HG02763 (cell line): Measurements from ENCODE around the gene NEDD1.

Experiments
- ATAC-seq: cut with Tn5 transposase; IDR thresholded peaks from one replicate; pipeline ENCODE4 v1.9.1; 2021; ENCODE audit warnings: mild to moderate bottlenecking, moderate library complexity; ENCODE audit not compliant: unreplicated experiment

NEDD1 gene, protein sequence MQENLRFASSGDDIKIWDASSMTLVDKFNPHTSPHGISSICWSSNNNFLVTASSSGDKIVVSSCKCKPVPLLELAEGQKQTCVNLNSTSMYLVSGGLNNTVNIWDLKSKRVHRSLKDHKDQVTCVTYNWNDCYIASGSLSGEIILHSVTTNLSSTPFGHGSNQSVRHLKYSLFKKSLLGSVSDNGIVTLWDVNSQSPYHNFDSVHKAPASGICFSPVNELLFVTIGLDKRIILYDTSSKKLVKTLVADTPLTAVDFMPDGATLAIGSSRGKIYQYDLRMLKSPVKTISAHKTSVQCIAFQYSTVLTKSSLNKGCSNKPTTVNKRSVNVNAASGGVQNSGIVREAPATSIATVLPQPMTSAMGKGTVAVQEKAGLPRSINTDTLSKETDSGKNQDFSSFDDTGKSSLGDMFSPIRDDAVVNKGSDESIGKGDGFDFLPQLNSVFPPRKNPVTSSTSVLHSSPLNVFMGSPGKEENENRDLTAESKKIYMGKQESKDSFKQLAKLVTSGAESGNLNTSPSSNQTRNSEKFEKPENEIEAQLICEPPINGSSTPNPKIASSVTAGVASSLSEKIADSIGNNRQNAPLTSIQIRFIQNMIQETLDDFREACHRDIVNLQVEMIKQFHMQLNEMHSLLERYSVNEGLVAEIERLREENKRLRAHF

DNA sequence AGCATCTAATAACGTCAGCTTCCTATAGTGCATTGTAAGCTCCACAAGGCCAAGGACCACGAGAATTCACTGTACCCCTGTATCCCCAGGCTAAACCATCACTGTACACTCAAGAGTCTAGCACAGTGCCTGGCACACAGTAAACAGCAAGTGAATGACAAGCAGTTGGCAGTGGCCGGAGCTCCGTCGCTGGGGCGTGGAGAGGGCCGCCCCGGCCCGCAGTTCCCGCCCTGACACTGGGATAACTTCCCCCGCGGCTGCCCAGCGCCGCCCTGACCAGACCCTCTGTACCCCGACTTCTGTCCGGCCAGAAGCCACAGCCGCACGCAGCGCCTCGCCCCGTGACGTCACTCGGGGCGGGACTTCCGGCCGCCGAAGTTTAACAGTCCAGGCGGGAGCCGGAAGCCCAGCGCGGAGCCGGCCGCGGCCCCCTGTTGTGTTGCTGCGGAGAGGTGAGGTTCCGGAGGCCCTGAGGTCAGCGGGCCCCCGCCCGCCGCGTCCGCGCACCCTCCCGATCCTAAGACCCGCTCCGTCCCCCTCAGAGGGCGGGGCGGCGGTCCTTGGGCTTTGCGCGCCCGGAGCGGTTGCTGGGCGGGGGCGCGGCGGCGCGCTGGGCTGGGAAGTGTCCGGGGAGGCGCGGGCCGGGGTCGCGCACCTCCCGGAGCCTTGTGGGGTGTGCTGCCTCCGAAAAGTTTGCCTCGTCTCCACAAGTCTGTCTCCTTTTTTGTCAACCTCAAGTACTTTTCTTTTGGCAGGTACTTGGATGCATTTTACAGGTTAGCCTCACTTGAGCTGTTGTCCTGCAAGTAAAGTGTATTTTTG is at the start of gene NEDD1:
Gene NEDD1 (plus strand): TSS at position 409 of the 822 bp plus-strand sequence. CDS start 2,503 bp downstream, outside the sequence.
- ATAC-seq = peak; percentile 95

DNA sequence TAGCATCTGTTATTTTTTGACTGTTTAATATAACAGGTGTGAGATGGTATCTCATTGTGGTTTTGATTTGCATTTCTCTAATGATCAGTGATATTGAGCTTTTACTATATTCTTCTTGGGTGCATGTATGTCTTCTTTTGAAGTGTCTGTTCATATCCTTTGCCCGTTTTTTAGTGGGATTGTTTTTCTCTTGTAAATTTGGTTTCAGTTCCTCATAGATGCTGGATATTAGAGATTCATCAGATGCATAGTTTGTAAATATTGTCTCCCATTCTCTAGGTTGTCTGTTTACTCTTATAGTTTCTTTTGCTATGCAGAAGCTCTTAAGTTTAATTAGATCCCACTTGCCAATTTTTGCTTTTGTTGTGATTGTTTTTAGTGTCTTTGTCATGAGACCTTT is 48.9 kb upstream of the NEDD1 start:
- no peak for ATAC-seq

DNA sequence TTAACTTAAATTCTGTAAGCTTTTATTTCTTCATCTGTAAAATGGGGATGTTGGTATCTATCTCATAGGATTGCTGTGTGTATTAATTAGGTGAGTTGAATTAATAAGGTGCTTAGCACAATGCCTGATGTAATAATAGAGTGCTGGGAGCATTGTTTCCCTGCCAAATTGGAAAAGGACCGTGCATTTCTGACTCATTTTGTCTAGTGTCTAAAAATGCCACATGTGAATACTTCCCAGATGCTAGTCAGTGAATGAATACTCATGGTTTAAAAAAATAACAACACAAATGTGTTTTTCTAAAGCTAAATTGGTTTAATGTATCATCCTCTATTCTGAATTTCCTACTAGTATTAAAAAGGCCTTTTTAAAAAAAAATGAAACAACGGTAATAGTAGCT is 45.4 kb upstream of the NEDD1 start:
- ATAC-seq = no peak

DNA sequence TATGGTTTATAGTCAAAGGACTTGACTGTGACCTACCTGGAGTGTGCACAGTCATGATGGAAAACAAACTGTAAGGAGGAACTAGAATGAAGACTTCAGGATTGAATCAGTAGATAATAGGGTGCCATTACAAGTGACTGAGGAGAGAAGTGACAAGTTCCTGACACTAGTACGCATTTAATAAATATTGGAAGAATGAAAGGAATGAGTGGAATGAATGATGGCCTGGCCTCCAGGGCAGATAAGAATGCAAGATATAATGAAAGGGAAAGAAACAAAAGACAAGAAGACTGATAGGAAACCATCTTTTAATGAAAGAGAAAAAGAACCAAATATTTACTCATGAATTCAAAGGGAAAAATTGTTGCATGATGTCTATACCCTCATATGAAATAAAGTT is 44.7 kb upstream of the NEDD1 start:
- no peak for ATAC-seq

DNA sequence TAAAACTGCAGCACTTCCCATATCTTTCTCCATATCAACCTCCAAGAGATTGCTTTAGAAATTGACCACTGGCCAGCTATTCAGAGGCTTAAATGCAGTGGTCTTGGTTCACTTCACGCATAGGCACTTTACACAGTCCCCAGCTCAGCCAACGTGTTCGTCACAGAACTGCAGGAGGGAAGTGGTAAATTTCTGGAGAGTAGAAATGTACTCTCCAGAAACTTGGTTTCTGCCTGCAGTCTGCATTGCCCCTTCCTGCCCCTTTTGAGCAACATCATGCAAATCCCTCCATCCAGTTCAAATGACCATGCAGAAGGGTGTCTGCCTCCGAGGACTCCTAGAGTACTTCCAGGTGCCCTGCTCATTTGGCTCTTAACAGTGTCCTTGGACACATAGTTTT is 42.7 kb upstream of the NEDD1 start:
- no peak for ATAC-seq

DNA sequence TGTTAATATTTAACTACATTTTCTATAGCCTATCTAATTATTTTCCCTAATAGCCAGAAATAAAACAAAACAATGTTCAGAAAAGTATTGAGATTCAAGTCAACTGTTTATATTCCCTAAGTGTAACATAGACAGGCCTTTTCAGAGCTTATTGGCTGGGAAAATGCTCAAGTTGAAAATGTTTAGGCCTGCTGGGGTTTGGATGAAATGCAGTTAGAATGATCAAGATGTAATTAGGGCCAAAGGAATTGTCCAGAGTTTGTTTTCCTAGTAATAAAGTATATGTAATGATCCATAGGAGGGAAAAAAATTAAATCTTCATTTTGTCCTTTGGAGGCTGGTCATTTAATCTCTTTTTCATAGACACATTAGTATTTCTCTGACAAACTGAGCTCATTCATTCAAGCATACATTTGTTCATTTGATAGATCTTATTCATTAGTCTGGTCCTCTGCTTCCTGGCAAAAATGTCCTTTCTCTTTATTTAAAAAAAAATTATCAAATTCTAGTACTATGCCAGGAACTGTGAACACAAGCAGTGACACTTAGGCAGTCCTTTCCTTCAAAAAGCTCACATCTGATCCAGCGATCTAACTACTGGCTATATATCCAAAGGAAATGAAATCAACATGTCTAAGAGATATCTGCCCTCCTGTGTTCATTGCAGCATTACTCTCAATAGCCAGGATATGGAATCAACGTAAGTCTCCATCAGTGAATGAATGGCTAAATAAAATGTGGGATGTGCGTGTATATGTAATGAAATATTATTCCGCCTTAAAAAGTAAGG is 40.1 kb upstream of the NEDD1 start:
- ATAC-seq = no peak

DNA sequence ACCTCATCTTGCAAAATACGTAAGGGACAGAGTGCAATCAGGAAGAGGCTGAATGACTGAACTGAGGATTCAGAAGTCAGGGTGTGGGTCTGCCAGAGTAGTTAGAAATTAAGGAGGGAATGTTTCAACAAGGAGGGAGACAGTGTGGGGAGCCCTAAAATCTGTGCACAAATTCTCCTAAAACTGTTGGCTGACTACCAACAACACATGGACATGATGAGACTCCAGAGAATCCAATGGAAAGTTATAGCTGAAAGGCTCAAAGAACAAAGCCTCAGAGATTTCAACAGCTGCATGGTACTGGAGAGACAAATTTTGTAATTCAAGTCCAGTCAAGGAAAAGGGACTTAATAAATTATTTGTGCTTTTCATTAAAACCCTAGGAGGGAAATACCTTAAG is 36.1 kb upstream of the NEDD1 start:
- ATAC-seq = no peak

DNA sequence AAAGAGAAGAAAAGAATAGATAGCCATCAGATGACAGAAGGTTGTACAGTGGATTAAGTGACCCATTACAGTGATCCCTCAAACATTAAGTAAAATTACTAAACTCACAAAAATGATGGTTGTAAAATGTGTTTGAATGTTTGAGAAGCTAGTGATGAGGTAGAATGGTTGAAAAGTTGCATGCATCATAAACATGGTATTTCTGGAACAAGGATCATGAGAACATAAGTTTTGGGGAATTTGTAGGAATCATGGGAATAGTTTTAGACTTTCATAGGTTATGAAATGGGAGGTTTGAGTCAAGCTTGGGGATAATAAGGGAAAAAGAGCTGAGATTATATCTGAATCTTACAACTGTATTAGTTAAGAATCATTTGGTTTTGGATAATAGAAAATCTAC is 34.1 kb upstream of the NEDD1 start:
- no peak for ATAC-seq

DNA sequence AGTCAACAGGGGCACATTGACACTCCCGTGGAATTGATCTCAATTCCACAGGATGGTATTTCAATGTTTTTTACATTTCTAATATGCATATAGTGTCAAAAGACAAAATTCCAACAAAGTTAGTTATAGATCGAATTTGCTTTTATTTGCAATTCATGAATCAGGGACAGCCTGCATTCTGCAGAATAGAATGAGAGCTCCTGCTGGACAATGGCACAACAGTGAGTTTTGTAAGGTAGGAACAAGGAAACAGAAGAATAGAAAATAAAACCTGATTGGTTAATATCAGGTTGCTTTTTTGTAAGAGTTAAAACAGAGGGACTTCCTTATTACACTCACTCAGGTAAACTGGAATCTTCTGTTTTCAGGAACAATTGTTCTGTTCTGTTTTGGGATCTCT is 32.8 kb upstream of the NEDD1 start:
- no peak for ATAC-seq

DNA sequence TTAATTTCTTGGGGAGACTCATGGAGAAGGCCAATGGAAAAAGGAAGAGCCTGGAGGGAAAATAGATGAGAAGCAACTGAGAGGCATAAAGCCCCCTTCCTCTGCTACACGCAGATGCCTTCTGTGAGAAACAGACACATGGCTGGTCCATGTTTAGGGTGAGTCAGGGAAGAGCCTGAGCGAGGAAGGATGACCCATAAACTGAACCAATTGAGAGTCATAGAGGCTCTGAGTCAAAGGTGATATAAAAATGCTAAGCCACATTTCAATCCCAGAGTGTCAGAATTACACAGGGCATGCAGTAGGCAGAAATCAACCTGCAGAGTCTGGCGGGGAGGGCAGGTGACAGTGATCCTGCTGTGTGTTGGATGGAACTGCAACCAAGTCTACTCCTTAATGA is 30.1 kb upstream of the NEDD1 start:
- ATAC-seq = no peak

DNA sequence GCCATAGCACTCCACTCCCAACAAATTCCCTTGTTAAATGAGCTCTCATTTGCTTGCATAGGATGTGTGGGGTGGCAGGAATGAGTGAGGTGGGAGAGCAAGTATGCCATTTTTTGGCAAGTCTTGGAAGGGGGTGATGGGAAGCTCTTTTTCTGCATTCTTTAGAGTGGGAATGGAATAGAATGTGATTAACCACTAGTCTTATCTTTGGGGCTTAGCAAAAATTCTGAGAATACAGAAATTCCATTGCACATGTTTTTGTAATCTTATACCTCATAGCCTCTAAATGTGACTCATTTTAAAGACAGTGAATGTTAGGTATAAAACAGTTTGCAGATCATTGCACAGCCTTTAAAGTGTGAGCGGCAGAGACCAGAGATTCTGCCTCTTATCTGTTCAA is 28.4 kb upstream of the NEDD1 start:
- ATAC-seq = no peak

DNA sequence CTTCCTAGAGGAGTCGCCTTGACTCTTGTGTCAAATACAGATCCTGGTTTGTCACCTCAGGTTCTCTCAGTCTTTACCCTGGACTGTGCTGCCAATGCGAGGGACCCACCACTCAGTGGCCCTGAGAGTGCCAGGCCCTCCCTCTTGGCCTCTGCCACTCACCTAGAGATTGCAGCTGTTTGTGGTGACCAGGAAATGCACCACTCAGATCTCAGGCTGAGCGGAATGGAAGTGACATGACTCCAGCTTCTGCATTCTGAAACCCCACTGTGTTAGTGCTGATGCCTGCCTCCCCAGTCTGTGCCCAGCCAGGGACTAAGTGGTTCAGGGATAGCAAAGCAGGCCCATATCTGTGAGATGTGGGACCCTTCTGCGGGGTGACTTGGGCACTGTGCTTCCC is 27.8 kb upstream of the NEDD1 start:
- ATAC-seq = no peak

DNA sequence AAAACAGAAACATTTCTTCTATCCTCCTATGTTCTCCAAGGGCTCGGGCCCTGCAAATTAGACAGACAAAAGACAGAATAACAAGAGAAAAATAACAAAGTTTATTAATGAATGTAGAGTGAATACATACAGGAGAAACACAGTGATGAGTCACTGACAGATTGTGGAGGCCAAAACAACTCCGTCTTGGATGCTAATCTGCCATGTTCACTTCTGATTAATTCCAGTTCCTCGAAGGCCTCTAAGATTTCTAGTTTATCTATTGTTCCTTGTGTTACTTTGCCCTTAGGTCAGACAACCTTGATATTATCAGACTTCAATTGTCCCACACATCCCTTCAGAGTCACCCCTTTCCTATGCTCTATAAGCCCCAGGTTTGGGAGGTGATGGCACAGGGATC is 26.8 kb upstream of the NEDD1 start:
- no peak for ATAC-seq

DNA sequence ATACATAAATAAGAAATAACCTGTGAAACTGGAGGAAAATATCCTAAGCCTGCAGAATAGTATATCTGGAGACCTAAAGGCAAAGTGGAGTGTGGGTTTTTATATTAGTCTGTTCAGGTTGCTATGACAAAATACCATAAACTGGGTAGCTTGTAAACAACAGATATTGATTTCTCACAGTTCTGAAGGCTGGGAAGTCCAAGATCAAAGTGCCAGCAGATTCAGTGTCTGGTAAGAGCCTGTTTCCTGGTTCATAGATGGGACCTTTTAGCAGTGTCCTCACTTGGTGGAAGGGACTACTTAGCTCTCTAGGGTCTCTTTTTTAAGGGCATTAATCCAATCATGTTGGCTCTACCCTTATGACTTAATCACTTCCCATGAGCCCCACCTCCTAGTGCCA is 25.4 kb upstream of the NEDD1 start:
- no peak for ATAC-seq

DNA sequence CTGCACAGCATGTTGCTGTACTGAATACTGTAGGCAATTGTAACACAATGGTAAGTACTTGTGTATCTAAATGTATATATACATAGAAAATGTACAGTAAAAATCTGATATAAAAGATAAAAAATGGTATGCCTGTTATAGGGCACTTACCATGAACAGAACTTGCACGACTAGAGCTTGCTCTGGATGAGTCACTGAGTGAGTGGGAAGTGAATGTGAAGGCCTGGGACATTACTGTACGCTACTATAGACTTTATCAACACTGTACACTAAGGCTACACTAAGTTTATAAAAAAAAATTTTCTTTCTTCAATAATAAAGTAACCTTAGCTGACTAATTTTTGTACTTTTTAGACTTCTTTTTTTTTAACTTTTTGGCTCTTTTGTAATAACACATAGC is 24.2 kb upstream of the NEDD1 start:
- ATAC-seq = no peak

DNA sequence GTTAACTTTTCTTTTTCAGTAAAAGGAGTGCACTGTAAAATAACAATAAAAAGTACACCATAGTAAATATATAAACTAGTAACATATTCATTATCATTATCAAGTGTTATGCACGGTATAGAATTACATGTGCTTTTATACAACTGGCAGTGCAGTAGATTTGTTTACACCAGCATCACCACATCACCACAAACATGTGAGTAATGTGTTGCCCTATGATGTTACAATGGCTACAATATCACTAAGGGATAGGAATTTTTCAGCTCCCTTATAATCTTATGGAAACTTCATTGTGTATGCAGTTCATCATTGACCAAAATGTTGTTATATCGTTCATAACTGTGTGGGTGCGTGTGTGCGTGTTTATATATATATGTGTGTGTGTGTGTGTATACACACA is 23.5 kb upstream of the NEDD1 start:
- no peak for ATAC-seq

DNA sequence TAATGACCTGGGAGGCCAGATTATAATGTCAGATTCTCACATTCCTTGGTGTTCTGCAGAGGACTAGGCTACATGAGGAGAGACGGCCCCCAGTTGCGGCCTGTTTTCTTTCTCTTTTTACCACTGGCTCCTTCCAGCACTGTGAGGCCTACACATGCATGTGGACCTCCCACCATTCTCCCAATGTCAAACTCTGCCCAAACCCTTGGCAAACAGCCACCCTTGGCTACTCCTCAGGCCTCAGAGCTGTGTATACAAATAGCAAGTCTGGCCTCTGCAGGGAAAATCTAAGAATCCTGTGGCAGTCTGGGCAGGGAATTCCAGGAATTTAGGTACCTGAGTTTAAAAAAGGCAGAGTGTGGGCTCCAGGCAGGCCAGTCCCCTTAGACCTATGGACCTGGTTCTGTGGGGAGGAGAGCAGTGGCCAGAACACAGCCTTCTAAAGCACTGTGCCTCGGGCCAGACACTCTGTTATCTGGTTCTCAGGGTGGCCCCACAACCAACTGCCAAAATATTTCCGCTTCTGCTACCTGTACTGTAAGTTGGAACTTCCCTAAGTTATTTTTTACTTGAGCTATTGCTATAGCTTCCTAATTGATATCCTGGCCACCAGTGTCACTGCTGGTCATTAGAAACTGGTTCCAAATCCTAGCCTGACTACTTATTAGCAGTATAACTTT is 19.9 kb upstream of the NEDD1 start:
- ATAC-seq = no peak

DNA sequence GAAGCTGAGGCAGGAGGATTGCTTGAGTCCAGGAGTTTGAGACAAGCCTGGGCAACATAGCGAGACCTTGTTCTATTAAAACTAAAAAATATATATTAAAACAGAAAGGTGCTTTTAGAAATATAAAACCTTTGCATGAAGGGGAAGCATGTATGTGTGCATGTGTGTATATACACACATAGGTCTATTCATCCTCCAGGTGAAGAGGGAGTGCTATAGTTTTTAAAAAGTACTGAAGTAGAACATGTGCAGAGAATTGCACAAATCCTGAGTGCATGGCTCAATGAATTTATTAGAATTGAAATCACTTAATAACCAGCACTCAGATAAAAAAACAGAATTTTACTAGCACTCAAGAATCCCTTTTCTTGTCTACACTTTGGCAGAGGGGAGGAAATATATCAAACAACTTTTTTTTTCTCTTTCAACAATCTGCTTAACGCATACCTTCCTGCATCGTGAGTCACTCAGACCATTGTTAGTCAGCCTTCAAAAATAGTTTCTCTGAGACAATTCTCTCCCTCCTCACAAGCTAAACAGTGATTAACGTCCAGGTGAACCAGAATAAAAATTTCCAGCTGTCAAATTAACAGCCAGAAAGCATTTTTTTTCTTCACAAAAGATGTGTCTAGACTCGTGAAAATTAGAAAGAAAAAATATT is 17.7 kb upstream of the NEDD1 start:
- no peak for ATAC-seq

DNA sequence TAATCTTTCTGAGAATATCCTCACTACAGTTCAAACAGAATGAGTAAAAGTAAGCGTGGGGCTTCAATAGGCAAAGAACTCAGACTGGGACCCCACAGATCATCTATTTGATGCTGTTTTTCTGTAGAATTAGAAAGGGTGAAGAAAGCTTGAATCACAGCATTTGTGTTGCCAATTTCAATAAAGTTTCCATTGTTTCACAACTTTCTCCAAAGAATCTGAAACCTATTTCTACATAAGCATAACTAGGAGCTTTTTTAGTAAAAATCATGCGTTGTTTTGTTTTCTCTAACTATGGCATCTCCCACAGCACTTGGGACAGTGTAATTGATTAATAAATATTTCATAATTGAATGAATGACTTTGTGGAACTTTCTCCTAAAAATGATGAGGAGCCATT is 16.7 kb upstream of the NEDD1 start:
- no peak for ATAC-seq

DNA sequence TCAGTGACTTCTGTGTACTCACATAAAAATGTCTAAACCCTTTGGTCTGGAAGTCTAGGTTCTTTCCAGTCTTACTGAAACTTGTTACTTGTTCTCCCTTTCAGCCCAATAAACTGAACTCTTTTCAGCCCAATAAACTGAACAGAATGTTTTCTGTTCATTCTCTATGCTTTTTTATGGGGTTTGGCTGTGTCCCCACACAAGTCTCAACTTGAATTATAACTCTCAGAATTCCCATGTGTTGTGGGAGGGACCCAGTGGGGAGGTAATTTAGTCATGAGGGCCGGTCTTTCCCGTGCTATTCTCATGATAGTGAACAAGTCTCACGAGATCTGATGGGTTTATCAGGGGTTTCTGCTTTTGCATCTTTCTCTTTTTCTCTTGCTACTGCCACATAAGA is 15.0 kb upstream of the NEDD1 start:
- ATAC-seq = no peak
